HG03103 (cell line): ENCODE measurements around the gene RFXAP.

ENCODE experiments used
- ATAC-seq: cut with Tn5 transposase; IDR thresholded peaks from one replicate; pipeline ENCODE4 v1.9.1; 2021; ENCODE audit warnings: low read depth; ENCODE audit not compliant: unreplicated experiment

Gene RFXAP

DNA sequence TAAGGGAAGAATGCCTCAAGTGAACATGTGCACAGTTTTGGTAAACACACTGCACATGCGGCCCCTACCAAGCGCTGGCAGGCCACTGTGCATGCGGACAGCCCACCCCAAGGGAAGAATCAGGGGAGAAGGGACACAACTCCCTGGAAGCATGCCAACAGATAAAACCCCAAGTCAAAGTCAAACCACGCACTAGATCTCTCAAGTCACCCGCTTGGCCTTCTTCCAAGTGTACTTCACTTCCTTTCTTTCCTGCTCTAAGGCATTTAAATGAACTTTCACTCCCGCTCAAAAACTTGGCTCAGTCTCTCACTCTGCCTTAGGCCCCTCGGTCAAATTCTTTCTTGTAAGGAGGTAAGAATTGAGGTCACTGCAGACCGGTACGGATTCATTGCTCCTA lies 4.6 kb upstream of the RFXAP start:
- ATAC-seq, result no peak

DNA sequence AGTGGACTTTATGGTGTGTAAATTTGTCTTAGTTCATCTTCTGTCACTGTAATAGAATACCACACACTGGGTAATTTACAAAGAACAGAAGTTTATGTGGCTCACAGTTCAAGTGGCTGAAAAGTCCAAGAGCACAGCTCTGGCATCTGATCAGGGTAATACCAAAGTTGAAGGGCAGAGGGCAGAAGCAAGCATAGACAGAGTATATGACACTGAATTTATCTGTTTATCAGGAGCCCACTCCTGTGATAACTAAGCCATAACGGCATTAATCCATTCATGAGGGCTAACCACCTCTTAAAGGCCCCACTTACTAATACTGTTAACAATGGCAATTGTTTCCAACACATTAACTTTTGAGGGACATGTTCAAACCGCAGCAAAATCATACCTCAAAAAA lies 4.0 kb upstream of the RFXAP start:
- no peak for ATAC-seq

GRCh38 chr13:36817996-36818803 lies 822 bp upstream of the RFXAP start:
- ATAC-seq, result no peak

GRCh38 chr13:36819739-36820090 lies 693 bp downstream of the RFXAP start:
- peak; percentile 7 for ATAC-seq

- peak; percentile 42 for ATAC-seq
These were observed 1.2 kb downstream of the RFXAP start for GRCh38 chr13:36820222-36820621.

DNA sequence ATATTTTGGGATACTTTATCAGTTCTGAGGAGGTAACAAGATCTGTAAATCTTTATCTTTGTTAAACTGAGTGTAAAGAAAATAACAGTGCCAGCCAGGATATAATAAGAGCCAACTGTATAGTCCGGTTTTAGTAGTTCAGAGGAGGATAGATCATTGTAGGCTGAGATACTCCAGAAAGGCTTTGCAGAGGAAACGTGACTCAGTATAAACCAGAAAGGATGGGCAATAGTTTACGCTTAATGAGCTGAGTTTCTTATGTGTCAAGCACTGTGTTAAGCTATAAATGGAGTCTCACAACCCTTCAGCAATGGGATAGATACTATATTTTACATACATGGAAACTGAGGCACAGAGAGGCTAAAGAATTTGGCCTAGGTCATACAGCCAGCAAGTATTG lies 3.8 kb downstream of the RFXAP start:
- no peak for ATAC-seq

DNA sequence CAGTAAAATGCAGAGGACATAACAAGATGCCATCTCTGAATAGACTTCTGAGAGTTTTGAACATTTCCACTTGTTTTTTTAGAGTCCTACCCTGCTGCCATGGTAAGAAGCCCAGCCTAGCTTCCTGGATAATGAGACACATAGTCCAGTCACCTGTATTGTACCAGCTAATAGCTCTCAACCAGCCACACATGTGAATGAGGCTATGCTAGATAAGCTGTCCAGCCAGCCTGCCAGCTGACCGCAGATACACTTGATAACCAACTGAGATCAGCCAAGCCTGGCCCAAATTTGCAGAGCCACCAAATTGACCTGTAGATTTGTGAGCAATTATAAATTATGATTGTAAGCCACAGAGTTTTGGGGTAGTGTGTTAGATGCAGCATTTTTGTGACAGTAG lies 10.7 kb downstream of the RFXAP start:
- ATAC-seq, result no peak

- ATAC-seq, result no peak
These were observed 12.3 kb downstream of the RFXAP start for GRCh38 chr13:36831291-36831690.

DNA sequence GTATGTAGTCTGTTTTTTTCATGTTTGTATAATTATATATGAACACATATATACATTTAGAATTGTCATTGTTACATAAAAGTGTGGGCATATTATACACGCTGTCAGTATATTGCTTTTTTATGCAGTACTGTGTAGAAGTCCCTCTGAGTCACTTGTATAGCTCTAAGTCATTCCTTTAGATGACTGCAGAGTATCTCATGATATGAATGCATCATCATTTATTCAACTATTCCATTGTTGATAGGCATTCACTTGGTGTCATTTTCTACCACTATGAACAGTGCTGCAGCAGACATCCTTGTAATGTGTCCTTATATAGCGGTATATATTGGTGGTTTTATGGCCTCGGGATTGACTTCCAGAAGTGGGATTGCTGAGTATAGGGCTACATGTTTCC lies 15.3 kb downstream of the RFXAP start:
- no peak for ATAC-seq

- no peak for ATAC-seq
These were observed 18.5 kb downstream of the RFXAP start for GRCh38 chr13:36837354-36838092.

DNA sequence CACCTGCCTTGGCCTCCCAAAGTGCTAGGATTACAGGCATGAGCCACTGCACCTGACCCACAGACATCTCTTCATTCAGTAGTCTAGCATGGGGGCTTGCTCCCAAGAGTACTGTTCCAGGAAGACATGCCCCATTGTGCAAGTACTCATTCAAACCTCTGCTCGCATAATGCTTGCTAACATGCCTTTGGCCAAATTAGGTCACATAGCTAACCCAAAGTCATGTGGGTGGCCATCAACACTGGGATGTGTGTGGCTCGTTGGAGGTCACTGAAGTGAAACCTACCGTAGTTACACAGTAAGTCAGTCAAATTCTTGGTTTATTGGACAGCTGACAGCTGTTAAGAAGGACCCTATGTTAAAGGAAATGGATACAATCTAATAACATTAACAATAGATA lies 20.3 kb downstream of the RFXAP start:
- ATAC-seq, result no peak

- no peak for ATAC-seq
These were observed 21.0 kb downstream of the RFXAP start for GRCh38 chr13:36839981-36840380.

DNA sequence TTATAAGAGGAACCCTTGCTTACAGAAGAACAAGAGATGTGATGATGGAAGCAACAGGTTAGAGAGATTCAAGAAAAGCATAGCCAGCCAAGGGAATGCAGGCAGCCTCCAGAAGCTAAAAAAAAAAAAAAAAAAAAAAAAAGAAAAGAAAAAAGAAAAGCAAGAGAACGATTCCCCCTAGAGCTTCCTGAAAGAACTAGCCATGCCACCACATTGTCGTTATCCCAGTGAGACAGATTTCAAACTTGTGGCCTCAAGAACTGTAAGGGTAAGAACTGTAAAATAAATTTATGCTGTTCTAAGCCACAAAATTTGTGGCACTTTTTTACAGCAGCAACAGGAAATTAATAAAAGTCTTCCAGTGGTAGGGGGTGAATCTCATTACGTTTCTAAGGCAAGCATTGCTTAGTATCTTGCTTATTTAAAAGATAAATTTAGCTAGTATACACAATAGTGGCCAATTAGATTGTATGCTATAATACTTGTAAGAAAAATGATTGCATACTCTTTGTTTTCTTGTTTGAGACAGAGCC lies 21.8 kb downstream of the RFXAP start:
- ATAC-seq, result no peak

GRCh38 chr13:36841391-36841790 lies 22.4 kb downstream of the RFXAP start:
- no peak for ATAC-seq

DNA sequence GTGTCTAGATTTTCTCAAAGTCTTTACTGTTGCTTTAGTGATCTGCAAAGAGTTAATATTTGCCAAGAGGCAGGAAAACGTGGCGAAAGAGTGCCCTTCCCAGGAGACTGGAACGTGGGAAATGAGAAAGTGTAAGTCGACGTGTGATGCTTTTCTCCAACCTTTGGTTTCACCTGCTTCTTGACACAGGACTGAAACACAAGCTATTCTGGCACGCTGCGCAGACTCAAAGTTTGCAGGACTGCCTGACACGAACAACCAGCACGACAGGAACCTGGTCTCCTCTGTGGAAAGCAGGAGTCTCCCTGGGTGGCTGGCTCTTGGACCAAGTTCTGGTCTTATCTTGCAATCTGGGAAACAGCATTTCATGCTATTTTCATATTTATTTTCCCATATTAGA lies 28.6 kb downstream of the RFXAP start:
- ATAC-seq, result no peak

GRCh38 chr13:36848199-36848982 lies 29.4 kb downstream of the RFXAP start:
- peak; percentile 72 for ATAC-seq

- no peak for ATAC-seq
These were observed 31.9 kb downstream of the RFXAP start for GRCh38 chr13:36850790-36851438.

DNA sequence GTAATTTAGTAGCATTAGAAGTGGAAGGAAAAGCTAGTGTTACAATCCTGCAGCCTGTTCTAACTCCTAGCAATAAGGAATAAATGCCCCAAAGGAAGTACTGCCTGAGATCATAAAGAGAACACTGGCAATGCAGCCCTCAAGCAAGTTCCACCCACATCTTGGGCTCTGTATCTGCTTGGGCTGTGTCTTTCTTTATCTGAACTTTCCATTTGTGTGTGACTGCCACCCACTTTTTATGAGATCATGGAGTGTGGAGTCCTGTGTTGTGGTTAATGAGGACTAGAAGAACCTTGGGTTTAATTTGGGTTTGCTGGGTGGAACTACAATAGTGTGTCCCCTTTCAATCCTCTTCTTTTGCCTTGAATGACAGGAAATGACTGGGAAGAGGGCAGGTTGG lies 38.2 kb downstream of the RFXAP start:
- ATAC-seq, result no peak

- peak; percentile 67 for ATAC-seq
These were observed 39.3 kb downstream of the RFXAP start for GRCh38 chr13:36858290-36858689.

DNA sequence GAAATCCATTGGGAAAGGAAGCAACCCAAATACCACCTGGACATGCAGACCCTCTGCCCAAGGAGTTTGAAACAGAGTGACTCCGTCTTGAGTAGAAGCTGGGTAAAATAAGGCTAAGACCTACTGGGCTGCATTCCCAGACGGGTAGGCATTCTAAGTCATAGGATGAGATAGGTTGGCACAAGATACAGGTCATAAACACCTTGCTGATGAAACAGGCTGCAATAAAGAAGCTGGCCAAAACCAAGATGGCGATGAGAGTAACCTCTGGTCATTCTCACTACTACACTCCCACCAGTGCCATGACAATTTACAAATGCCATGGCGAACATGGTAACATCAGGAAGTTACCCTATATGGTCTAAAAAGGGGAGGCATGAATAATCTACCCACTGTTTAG lies 40.2 kb downstream of the RFXAP start:
- ATAC-seq, result no peak
